Measurements from ENCODE around the gene MICU1. TPM values are rescaled to one million over a fixed set of nuclear protein-coding genes. Genes with fewer than 3 reads are reported as not detected.

Gene MICU1
- total RNA-seq, 4 donors from 2014 or later: 31.7 to 82.5 (median 37.1) TPM

DNA sequence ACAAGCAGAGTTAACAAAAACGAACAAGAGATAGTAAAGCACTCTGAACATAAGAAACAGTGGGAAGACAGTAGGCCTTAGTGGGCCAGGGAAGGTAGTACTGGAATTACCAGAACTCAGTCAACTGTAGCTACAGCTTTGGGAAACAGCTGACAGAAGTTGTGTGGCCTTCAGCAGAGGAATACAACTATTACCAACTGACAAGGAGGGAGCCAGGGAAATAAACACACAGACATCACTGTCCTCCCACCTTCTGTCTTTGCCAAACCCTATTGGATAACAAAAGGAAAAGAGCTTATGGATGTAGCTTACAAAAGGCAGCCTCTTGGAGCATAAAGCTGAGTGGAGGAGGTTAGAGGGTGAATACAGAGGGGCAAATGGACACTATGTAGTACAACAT lies 15.4 kb downstream of the MICU1 start:
- DNase-seq: no peak
- TF ChIP-seq POLR2A (IDR thresholded peaks at IDR 0.05): no peak
- TF ChIP-seq, protein P1, sequence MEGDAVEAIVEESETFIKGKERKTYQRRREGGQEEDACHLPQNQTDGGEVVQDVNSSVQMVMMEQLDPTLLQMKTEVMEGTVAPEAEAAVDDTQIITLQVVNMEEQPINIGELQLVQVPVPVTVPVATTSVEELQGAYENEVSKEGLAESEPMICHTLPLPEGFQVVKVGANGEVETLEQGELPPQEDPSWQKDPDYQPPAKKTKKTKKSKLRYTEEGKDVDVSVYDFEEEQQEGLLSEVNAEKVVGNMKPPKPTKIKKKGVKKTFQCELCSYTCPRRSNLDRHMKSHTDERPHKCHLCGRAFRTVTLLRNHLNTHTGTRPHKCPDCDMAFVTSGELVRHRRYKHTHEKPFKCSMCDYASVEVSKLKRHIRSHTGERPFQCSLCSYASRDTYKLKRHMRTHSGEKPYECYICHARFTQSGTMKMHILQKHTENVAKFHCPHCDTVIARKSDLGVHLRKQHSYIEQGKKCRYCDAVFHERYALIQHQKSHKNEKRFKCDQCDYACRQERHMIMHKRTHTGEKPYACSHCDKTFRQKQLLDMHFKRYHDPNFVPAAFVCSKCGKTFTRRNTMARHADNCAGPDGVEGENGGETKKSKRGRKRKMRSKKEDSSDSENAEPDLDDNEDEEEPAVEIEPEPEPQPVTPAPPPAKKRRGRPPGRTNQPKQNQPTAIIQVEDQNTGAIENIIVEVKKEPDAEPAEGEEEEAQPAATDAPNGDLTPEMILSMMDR (IDR thresholded peaks at IDR 0.05): no peak
- no peak overlapping the region for H3K27ac ChIP-seq

GRCh38 chr10:72605122-72605521 lies 20.8 kb downstream of the MICU1 start:
- Histone ChIP-seq H3K27ac (no peak overlapping the region), H3K4me1 (no peaks in the 10 kb centered on the region), H3K4me3 (no peak overlapping the region), H3K36me3 (no peaks in the 10 kb centered on the region), H3K9me3 (no peaks in the 10 kb centered on the region), H3K27me3 (no peaks in the 10 kb centered on the region)
- TF ChIP-seq POLR2A (IDR thresholded peaks at IDR 0.05): no peak
- DNase-seq: no peak

More for the DNA sequence above, 15.4 kb downstream of the MICU1 start:
- H3K36me3 ChIP-seq: no peaks in the 10 kb centered on the region
- no peaks in the 10 kb centered on the region for H3K27me3 ChIP-seq
- no peak overlapping the region for H3K4me3 ChIP-seq
- H3K4me1 ChIP-seq: peaks cover 0 to 12% (median 0%) of the 10 kb centered on the region in 4 donors
- no peaks in the 10 kb centered on the region for H3K9me3 ChIP-seq

- Histone ChIP-seq H3K27ac (no peak overlapping the region), H3K4me3 (no peak overlapping the region), H3K9me3 (no peaks in the 10 kb centered on the region), H3K27me3 (no peaks in the 10 kb centered on the region), H3K36me3 (no peaks in the 10 kb centered on the region), H3K4me1 (no peaks in the 10 kb centered on the region)
- DNase-seq: no peak
- TF ChIP-seq POLR2A (IDR thresholded peaks at IDR 0.05): no peak
- TF ChIP-seq, protein P1 (IDR thresholded peaks at IDR 0.05): no peak
Measured at GRCh38 chr10:72601144-72601543, 24.7 kb downstream of the MICU1 start.

DNA sequence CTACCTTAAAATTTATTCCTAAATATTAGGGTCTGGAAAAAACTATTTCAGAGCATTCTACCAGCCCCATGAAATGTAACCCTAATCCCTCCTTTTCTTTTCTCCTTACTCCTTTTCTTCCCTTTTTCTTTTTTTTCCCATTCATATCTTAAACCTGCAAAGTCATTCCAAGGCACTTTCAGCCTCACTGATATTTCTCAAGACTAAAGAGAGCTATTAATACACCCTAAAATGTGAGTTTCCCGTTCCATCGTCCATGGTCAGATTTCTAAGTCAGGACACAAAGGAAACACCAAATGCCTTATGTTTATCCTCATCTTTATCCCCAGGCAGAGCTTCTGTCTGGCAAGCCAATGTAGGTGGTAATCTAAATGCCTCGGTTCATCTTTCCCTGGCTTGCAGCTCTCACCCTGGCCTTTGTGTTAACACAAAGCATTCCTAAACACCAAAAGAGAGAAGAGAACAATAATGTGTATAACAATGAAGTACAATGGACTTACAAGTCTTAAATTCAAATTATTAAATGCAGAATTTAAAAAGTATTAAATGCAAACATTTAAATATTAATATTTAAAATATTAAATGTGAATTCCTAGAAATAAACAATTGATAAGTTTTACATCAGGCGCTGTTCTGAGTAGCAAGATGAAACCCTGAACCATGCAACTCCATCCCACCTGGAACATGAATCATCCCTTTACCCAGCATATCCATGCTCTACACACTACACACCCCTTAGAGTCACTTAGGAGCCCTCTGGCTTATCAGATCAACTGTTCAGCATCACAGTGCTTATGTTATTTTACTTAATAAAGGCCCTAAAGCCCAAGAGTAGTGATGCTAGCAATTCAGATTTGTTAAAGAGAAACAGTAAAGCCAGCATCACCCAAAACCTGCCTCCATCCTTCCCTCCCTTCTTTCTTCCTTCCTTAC lies 26.8 kb downstream of the MICU1 start:
- DNase-seq: no peak
- Histone ChIP-seq H3K27ac (no peak overlapping the region), H3K9me3 (no peaks in the 10 kb centered on the region), H3K36me3 (no peaks in the 10 kb centered on the region), H3K4me1 (no peaks in the 10 kb centered on the region), H3K27me3 (no peaks in the 10 kb centered on the region), H3K4me3 (no peak overlapping the region)
- TF ChIP-seq, protein P1 (IDR thresholded peaks at IDR 0.05): no peak
- TF ChIP-seq POLR2A (IDR thresholded peaks at IDR 0.05): no peak

DNA sequence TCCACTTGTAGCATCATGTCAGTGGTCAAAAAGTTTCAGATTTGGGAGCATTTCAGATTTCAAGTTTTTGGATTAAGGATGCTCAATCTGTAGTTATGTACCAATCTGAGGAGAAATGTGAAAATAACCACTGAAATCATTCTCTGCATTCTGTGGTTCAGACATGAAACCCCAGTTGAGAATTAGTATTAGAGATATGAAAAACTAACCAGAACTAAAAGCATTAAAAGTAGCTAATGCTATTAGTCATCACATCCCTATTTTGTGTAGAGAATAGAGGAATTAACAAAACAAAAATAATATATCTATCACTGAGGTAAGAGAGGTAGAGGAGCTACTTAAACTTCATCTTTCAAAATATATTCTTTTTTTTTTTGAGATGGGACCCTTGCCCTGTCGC lies 28.0 kb downstream of the MICU1 start:
- H3K27ac ChIP-seq: no peak overlapping the region
- no peak overlapping the region for H3K4me3 ChIP-seq
- no peaks in the 10 kb centered on the region for H3K27me3 ChIP-seq
- H3K4me1 ChIP-seq: no peaks in the 10 kb centered on the region
- H3K36me3 ChIP-seq: no peaks in the 10 kb centered on the region
- DNase-seq: no peak
- TF ChIP-seq, protein P1 (IDR thresholded peaks at IDR 0.05): no peak
- H3K9me3 ChIP-seq: no peaks in the 10 kb centered on the region

DNA sequence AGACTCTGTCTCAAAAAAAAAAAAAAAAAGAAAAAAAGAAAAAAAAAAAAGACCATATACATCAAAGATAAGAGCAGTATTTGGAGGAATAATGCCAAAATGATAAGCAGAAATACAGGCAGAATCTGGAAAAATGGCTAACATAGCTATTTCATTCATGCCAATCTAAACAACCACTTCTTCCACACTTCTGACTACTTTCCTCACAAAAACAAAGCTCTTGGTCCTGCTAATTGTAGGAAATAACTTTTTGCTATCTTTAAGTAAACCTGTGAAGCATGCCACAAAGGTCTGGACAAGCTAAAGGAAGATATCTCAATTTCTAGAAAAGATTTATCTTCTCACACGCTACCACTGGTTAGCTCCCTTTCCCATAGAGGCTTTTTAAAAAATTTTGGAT lies 30.4 kb downstream of the MICU1 start:
- H3K9me3 ChIP-seq: no peaks in the 10 kb centered on the region
- no peak overlapping the region for H3K27ac ChIP-seq
- no peak overlapping the region for H3K4me3 ChIP-seq
- TF ChIP-seq, protein P1 (IDR thresholded peaks at IDR 0.05): no peak
- no peak for TF ChIP-seq POLR2A (IDR thresholded peaks at IDR 0.05)
- no peak for DNase-seq
- H3K4me1 ChIP-seq: no peaks in the 10 kb centered on the region
- H3K36me3 ChIP-seq: no peaks in the 10 kb centered on the region
- H3K27me3 ChIP-seq: no peaks in the 10 kb centered on the region
